RWPE2 (cell line): ENCODE data around the gene PIK3R5.

Source experiments
- ATAC-seq: fragments of 200-7000 bp; cut with Tn5 transposase; 3 replicates; pipeline ENCODE4 v1.9.1; 2021; ENCODE audit warnings: low read depth
- DNase-seq: peaks from one replicate; pipeline ENCODE4 v3.0.0-alpha.2; 2020; ENCODE audit warnings: low spot score
- H3K27ac ChIP-seq: fragments of 450-650 bp; 2 replicates; pipeline ENCODE4 v1.5.1; 2017; ENCODE audit warnings: mild to moderate bottlenecking; ENCODE audit not compliant: poor library complexity, severe bottlenecking
- H3K27me3 ChIP-seq: fragments of 250-450 bp; sonication (Bioruptor Pico); 2 replicates; pipeline ENCODE4 v1.5.1; 2021; ENCODE audit warnings: mild to moderate bottlenecking, moderate library complexity; ENCODE audit not compliant: insufficient read depth, poor library complexity, severe bottlenecking
- H3K36me3 ChIP-seq: fragments of 250-450 bp; sonication (Bioruptor Pico); 2 replicates; pipeline ENCODE4 v1.5.1; 2020; ENCODE audit warnings: low read depth, mild to moderate bottlenecking, moderate library complexity
- H3K4me1 ChIP-seq: fragments of 250-450 bp; sonication (Bioruptor Pico); 2 replicates; pipeline ENCODE4 v1.5.1; 2021; ENCODE audit warnings: mild to moderate bottlenecking, moderate library complexity; ENCODE audit not compliant: insufficient read depth, poor library complexity, severe bottlenecking
- H3K4me3 ChIP-seq: fragments of 250-450 bp; sonication (Bioruptor Pico); 2 replicates; pipeline ENCODE4 v1.5.1; 2021; ENCODE audit warnings: mild to moderate bottlenecking, moderate library complexity; ENCODE audit not compliant: severe bottlenecking
- H3K9me3 ChIP-seq: fragments of 250-450 bp; sonication (Bioruptor Pico); 2 replicates; pipeline ENCODE4 v1.5.1; 2021; ENCODE audit warnings: mild to moderate bottlenecking, moderate library complexity; ENCODE audit not compliant: severe bottlenecking
- TF ChIP-seq, protein P1 (sequence below): fragments of 450-650 bp; IDR thresholded peaks from one replicate; pipeline ENCODE4 v1.5.1; 2017; ENCODE audit warnings: mild to moderate bottlenecking, moderate library complexity; ENCODE audit not compliant: poor library complexity, severe bottlenecking

Gene PIK3R5

DNA sequence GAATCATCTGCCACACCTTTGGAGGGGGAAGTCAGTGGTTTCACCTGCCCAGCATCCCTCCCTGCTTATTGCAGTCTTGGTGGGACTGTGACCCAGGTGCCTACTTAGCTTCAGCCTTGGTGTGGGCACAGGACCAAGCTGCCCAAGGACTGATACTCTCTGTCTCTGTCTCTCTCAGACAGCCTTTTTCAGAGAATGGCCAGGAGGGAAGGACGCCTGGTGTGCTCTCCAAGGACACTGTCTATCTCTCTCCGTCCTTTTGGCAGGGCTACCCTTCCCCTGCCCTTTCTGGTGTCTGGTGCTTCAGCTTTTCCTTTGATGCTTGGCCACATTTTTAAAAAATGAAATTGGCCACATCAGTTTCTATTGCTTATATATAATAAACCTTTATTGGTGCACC, 117.6 kb downstream of the PIK3R5 start:
- Histone ChIP-seq H3K4me1 (no peaks in the 10 kb centered on the region), H3K36me3 (no peaks in the 10 kb centered on the region), H3K9me3 (no peaks in the 10 kb centered on the region), H3K4me3 (no peak overlapping the region), H3K27ac (no peak overlapping the region), H3K27me3 (no peaks in the 10 kb centered on the region)
- ATAC-seq (no peak), DNase-seq (no peak)
- TF ChIP-seq, protein P1, sequence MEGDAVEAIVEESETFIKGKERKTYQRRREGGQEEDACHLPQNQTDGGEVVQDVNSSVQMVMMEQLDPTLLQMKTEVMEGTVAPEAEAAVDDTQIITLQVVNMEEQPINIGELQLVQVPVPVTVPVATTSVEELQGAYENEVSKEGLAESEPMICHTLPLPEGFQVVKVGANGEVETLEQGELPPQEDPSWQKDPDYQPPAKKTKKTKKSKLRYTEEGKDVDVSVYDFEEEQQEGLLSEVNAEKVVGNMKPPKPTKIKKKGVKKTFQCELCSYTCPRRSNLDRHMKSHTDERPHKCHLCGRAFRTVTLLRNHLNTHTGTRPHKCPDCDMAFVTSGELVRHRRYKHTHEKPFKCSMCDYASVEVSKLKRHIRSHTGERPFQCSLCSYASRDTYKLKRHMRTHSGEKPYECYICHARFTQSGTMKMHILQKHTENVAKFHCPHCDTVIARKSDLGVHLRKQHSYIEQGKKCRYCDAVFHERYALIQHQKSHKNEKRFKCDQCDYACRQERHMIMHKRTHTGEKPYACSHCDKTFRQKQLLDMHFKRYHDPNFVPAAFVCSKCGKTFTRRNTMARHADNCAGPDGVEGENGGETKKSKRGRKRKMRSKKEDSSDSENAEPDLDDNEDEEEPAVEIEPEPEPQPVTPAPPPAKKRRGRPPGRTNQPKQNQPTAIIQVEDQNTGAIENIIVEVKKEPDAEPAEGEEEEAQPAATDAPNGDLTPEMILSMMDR: no peak

DNA sequence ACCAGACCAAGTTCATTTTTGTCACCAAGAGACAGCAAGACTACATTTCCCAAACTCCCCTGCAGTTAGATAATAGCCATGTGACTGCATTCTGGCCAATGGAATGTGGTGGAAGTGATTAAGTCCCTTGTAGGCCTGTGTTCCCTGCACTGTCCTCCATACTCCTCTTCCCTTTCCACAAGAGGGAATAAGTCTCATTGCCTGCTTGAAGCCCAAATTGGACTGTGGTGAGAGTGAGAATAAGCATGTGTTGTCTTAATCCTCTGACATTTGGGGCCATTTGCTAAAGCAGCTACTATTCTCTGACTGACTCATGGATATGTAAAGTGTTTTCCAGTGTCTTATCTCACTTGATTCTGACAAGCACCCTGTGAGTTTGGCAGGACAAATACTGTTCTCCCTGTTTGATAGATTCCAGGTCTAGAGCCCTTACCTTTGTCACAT, 118.7 kb downstream of the PIK3R5 start:
- DNase-seq (no peak), ATAC-seq (peak; percentile 75)
- no peak overlapping the region for H3K4me3 ChIP-seq
- no peaks in the 10 kb centered on the region for H3K36me3 ChIP-seq
- H3K27ac ChIP-seq: no peak overlapping the region
- TF ChIP-seq, protein P1: no peak
- H3K9me3 ChIP-seq: no peaks in the 10 kb centered on the region
- no peaks in the 10 kb centered on the region for H3K4me1 ChIP-seq
- no peaks in the 10 kb centered on the region for H3K27me3 ChIP-seq

DNA sequence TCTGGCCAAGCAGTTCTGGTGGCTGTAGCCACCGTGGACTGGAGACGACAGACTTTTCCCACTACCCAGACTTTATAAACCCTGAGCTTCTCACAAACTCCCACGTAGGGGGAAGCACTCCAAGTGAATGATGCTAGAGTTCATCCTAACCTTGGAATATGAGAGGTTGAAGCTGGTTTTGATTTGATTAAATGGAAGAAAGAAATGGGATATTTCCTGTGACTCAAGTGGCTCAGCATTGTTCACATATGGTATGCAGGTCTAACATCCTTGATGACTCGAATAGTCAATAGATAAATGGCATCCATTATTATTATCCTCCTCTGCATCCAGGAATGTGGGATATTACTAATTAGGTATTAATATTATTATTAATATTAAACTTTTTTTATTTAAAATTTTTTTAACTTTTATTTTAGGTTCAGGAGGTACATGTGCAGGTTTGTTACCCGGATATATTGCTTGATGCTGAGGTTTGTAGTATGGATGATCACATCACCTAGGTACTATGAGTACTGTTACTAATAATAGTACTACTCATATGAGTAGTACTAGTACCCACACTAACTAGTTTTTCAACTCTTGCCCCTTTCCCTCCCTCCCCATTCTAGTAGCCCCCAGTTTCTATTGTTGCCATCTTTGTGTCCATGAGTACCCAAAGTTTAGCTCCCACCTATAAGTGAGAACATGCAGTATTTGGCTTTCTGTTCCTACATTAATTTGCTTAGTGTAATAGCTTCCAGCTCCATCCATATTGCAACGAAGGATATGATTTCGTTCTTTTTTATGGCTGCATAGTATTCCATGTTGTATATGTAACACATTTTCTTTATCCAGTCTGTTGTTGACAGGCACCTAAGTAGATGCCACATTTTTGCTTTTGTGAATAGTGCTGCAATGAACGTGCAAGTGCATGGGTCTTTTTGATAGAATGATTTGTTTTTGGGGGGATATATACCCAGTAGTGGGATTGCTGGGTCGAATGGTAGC, 121.0 kb downstream of the PIK3R5 start:
- Histone ChIP-seq H3K4me1 (no peaks in the 10 kb centered on the region), H3K27me3 (no peaks in the 10 kb centered on the region), H3K27ac (no peak overlapping the region), H3K9me3 (no peaks in the 10 kb centered on the region), H3K4me3 (no peak overlapping the region), H3K36me3 (no peaks in the 10 kb centered on the region)
- TF ChIP-seq, protein P1: no peak
- DNase-seq (no peak), ATAC-seq (peak; percentile 73)

DNA sequence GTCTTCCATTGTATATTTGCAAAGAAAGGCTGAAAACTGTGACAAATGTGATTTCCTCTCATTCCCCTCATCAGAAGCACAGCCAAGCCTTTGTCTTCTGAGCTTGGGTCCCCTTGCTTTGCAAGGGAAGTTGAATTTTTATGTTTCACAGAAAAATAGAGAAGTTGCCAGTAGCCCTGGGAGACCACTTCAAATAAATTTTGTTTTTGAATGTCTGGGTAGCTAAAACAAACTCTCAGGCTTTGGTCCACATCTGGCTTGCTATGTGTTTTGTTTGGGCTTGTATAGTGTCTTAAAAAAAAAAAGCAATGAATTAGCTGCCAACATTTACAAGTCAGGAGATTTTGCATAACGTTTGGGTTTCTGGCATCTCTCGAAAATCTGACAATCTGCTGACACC, 122.2 kb downstream of the PIK3R5 start:
- no peaks in the 10 kb centered on the region for H3K27me3 ChIP-seq
- no peaks in the 10 kb centered on the region for H3K36me3 ChIP-seq
- TF ChIP-seq, protein P1: no peak
- H3K4me1 ChIP-seq: no peaks in the 10 kb centered on the region
- no peaks in the 10 kb centered on the region for H3K9me3 ChIP-seq
- no peak overlapping the region for H3K4me3 ChIP-seq
- H3K27ac ChIP-seq: no peak overlapping the region
- ATAC-seq (no peak), DNase-seq (no peak)

DNA sequence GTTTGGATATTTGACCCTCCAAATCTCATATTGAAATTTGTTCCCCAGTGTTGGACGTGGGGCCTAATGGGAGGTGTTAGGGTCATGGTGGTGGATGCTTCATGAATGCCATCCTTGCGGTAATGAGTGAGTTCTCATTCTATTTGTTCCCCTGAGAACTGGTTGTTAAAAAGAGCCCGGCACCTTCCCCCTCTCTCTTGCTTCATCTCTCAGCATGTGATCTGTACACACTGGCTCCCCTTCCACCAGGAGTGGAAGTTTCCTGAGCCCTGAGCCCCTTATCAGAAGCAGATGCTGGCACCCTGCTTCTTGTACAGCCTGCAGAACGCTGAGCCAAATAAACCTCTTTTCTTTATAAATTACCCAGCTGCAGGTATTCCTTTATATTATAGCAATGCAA, 123.7 kb downstream of the PIK3R5 start:
- no peaks in the 10 kb centered on the region for H3K36me3 ChIP-seq
- ATAC-seq (no peak), DNase-seq (no peak)
- no peaks in the 10 kb centered on the region for H3K9me3 ChIP-seq
- H3K27ac ChIP-seq: no peak overlapping the region
- H3K27me3 ChIP-seq: no peaks in the 10 kb centered on the region
- TF ChIP-seq, protein P1: no peak
- H3K4me1 ChIP-seq: no peaks in the 10 kb centered on the region
- no peak overlapping the region for H3K4me3 ChIP-seq
